HG03095 (cell line): Measurements from ENCODE around the gene RAD51B.

Experiments
- ATAC-seq: cut with Tn5 transposase; IDR thresholded peaks from one replicate; pipeline ENCODE4 v1.9.1; 2021; ENCODE audit warnings: moderate library complexity; ENCODE audit not compliant: unreplicated experiment

The RAD51B gene

DNA sequence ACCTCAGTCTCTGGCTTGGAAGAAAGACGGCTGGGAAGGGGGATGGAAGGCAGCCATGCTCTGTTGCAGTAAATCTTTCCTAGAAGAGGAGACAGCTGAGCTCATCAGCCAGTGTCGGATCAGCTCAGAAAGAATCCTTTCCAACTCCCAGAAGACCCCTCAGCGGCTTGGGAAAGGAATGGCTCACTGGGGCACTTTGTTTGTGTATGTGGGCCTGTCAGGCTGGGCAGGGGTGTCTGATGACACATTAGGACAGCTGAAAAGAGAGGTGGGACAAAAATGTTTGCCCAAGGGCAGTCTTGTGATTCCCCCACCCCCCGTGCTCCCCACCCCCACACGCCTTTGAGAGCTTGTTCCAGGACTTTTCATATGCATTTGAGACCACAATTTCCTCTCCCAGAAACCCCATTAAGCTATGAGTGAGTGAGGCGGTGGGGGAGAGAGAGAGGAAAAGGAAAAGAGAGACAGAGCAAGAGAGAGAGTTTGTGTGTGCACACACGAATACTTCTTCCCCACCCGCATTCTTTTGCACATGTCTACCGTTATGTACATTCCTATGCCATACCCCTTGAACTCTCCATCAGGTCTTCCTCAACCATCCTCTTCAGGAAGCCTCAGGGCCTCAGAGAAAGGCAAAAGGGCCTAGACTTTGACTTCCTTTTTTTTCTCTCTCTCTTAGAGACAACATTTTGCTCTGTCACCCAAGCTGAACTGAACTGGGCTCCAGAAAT, 774.4 kb downstream of the RAD51B start:
- no peak for ATAC-seq

DNA sequence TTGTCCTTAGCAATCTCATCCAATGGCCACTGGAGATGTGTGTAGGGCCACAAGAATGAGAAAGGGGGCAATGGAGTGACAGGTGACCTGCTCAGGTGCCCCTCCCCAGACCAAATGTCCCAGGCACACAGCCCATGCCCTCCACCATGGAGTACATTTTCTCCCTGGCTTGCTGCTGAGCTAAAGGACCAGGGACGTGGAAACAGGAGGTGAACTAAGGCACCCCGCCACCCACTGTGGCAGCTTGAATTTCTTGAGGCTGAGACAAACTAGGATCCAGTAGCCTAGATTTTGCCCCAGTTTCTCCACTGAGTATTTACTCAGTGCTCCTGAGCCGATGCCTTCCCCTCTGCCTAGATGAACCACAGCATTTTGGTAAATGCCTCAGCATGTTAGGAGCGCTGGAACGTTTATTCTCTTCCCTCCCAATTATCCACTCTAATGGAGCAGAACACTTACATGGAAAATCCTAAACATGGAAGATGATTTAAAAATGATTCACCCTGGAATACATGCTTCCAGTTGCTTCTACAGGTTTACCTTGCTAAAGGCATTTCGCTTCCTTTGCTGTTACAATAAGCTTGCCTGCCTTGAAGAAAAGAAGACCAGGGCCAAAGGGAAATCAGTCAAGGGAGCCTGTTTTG, 775.3 kb downstream of the RAD51B start:
- no peak for ATAC-seq

DNA sequence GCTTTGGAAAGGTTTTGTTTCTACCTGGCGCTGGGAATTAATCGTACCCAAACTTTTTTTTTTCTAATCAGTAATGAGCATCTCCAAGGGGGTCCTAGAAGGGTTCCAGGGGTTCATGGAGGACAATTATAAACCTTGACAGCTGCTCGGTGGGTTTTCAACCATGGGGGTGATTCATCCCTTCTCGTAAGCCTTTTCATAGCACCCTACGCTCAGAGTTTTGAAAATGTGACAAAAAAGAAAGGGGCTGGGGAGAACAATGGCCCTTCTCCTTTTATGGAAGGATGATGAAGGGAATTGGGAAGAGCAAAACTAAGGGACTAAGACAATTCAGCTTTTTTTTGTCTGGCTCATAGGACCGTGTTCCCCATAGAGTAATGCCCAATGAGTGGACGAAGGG, 776.6 kb downstream of the RAD51B start:
- ATAC-seq = no peak

DNA sequence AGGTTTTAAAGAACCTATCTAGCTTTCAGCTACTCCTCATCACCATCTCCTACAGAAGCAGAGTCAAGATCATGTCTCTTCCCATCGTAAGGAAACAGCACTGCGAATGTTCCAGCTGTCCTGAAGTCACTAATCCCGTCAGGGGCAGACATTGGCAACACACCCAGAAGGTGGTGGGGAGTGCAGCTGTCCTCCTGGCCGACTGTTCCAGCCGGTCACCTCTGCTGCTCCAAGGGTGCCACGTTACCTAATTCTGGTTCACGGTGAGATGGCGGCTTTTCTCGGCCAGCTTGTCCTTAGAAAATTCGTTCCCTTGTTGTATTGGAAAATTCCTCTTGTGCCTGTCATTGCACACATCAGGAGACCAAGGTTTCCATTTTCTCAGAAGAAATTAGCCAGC, 777.1 kb downstream of the RAD51B start:
- no peak for ATAC-seq

DNA sequence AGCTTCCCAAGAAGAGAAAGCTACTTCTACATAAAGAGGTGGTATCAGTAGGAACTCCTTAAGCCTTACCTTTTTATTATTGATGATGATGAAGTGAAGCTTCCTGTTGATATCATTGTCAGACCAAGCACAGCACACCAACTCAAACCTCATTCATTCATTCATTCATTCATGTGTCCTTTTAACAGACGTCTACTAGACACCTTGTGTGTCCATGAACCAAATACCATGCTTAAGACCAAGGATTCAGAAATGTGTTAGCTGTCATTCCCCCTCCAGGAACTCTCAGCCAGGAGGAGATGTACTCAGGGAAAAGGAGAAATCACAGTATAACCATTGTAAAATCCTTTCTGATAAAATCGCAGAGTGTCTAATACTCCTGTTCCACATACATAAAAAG, 778.5 kb downstream of the RAD51B start:
- no peak for ATAC-seq

DNA sequence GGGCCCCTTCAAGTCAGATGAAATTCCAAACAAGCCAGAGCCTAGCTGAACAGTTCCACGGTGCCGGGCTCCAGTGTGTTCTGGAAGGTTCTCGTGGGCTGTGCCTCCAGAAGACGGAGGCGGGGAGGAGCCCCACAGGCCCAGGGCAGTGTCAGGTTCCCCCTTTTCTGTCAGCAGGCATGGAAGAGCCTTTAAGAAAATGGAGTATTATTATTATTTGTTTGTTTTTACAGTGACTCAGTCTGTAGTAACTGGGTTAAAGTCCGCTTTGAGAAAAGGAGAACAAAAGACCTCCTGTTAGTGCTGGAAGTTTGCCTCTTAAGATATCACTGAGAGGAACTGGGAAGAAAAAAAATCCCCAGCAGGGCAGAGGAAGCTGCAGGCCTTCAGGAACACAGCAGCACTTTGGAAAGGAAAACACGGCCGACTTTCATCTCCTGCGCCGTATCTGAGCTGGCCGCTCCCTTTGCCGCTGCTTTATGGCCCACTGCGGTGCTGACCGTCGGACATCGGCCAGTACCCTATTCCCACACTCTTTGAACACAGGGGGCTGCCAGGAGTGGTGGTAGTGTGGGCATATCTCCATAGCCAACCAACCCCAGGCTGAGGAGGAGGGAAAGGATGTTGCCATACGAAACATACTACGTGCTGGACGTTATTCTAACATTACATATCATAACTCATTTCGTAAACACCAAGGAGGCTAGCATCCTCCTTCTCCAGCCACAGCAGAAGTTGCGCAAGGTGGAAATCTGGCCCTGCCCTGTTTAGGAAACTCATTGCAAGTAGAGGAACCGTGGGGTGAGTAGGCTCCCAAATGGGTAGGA, 779.3 kb downstream of the RAD51B start:
- ATAC-seq = no peak

DNA sequence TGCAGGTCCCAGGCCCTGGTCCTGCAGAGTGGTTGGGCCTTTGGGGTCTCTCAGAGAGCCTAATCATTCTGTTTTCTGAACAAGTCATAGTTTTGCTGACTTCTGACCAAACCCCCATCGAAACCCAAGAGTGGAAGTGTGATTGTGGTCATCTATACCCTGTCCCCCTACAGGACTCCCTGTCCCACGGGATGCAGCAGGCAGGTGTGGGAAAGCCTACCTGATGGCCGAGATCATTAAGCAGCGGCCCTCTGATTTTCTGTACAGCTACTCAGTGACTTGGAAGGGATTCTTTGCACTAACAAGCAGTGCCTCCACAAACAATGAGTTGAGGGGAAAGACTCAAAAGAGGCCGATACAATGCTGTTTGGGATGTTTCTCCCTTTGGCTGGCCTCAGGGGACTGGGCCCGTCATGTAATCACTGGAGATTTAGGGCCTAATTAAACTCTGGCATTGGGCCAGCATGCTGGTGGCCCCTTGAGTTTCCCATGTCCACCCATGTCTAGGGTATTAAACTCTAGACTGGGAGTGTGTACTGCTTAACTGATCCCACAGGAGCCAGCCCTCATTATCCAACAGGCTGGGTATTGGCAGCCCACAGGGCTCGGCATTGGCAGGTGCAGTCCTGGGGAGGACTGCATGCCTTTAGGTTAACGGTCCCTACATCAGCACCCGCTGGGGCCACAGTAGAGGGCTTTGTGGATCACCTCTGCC, 780.5 kb downstream of the RAD51B start:
- no peak for ATAC-seq

DNA sequence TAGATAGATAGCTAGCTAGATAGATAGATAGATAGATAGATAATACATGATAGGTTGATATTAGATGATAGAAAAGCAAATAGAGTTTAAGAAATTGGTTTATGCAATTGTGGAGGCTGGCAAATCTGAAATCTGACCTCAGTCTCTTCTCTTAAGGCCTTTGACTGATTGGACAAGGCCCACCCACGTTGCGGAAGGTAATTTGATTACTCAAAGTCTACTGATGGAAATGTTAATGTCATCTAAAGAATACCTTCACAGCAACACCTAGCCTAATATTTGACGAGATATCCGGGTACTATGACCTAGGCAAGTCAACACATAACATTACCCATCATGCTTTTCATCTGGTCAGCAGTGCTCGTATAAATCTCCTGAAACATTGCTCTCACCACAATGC, 782.9 kb downstream of the RAD51B start:
- no peak for ATAC-seq

DNA sequence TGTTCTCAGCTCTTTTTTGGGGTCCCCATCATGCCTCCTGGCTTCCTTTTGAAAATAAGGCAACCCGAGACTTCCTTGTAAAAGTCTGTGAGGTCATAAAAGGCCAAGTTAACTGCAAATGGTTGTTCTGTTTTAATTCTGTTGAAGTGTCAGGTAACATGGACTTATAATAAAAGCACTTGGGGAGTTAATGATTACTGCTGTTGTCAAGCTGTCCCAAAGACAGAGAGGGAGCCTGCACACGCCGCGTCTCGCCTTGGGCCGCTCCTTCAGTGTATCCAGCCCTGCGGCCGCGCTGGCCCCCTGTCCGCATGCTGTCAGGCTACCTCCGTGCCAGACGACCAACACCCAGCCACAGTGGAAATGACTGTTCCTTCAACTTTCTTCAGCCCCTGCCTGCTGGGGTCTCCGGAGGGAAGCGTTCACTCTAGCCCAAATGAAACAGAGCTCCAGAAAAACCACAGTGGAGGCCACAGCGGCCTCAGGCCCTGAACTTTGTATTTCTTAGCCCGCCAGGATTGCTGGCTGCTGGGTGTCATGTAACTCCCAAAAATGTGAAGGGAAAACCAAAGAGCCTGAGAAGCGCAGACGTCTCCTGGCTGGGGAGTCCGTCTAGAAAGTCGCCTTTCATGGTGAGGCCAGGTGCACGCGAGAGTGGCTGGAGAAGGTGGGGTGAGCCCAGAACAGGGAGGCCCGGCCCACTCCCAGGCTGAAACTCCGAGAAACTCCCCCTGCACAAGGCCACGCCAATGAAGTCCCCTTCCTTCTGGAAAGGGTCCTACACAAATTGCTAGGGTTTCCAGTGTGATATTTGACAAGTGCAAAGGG, 784.2 kb downstream of the RAD51B start:
- ATAC-seq = no peak

DNA sequence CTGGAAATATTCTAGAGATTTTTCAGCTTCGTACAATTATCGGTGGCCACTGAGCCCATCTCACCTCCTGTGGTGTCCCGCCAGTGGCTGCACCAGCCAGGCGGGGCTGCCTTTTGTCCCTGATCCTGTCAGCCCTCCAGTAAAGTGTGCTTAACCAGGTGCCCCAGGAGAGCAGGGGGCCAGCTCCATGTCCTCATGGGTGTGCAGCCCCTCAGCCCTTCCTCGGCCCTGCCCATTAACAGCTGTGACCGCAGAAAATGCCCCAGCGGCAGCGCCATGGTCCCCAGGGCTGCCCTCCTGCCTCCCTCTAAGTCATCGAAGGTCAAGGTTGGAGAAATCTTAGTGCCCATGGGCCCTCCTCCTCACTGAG, 784.8 kb downstream of the RAD51B start:
- ATAC-seq = no peak

DNA sequence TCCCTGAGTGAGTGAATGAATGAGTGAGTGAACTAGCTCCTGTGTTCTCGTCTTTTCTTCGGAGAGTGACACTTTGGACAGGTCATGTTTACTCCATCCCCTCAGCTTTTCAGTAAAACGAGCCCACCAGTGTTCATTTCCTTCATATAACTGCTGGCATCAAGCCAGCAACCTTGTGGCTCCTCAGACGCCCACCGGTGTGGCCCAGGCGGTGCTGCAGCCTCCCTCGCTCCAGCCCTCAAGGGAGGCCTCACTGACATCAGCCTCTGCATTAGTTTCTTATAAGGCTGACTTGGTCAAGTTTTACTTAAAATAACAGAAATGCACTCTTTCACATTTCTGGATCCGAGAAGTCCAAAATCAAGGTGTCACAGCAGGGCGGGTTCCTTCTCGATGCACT, 785.2 kb downstream of the RAD51B start:
- ATAC-seq = no peak

DNA sequence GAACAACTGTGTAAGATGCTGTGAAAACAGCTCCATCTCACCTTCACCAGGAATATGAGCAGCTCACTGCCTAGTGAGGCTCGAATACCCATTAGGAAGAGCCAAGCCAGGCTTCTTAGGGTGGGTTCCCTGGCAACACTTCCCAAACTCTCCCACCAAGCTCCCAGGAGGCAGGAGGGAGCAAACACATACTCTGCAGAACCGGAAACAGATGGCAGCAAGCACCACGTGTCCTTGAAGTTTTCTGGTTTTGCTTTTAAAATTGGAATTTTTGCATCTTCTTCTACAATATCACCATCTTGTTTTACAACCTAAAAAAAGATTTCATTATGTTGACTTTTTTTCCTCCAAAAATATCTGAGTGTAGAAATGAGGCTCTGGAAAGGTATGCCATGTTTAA, 786.6 kb downstream of the RAD51B start:
- no peak for ATAC-seq

DNA sequence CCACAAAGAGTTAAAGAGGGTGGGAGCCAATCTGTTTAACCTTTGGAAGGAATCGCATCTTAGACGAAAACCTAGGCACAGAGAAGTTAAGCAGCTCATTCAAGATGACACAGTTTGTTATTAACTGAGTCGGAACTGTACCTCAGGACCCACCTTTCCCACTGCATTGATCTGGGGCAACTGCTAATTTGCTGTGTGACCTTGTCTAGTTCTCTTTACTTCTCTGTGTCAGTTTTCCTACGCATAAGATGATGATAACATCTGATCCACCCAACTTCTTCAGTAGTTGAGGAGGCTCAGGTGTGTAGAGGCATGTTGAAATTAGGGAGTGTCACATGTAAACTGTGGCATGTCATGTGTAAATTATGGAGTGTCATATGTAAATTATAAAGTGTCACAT, 787.1 kb downstream of the RAD51B start:
- ATAC-seq = no peak

DNA sequence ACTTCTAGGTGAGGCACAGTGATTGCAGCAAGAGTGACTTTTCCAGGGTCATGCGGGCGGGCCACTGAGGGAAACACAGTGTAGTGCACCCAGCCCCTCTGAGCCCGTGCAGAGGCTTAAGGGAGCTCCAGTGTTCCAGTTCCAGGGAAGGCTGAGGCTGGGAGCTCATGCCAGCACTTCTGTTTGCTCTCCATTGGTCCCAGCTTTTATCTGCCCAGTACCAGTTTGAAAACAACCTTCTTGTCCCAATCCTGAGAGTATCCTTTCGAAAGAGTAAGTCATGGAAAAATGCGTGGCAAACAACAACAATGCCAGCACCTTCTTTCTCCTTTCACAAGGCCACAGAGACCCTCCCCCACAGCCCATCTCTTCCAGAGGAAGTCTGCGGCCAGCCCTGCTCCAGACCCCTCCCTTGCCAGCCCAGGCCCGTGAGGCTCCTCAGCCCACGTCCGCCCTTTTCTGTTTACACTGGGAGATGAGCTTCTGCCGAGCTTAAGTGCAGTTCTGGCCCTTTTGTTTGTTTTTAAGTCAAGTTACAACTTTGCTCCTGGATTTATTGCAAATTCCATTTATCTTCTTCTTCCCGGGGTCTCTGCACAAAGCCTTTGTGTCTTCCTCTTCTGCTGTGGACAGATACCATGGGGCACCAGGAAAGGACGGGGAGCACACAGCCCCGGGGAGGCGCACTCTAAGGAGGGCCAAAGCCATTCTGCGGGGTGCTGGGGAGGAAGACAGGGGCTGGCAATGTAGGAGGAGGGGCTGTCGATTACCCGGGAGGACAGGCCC, 787.7 kb downstream of the RAD51B start:
- no peak for ATAC-seq

DNA sequence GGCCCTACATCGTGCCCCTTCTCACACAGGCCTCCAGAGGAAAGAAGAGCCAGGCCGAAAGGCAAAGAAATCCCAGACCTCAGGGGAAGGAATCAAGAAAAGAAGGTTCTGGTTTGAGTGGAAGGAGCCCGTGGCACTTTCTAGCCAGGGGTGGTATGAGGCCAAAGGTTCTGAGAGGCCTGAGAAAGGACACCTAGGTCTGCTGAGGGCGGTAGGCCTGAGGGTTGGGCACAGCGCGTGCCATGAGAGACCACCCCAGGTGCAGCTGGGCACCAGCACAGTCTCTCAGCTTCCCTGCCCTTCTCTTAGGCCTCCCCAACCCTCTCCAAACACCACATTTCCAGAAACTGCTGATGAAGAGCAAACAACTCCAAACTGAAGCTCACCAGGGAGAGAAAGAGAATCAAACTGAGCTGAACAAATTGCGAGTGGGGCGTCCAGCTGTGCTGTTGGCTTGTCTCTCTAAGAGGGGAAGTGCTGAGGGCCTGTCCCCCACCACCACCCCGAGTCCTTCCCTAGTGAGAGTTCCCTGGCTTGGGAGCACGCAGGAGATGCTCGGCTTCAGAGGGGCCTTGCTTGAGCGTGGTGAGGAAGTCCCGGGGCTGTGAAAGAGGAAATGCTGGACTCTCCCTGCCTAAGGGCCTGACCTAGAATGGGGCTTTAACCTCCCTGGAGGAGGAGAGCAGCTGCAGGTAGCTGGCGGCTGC, 788.4 kb downstream of the RAD51B start:
- no peak for ATAC-seq

DNA sequence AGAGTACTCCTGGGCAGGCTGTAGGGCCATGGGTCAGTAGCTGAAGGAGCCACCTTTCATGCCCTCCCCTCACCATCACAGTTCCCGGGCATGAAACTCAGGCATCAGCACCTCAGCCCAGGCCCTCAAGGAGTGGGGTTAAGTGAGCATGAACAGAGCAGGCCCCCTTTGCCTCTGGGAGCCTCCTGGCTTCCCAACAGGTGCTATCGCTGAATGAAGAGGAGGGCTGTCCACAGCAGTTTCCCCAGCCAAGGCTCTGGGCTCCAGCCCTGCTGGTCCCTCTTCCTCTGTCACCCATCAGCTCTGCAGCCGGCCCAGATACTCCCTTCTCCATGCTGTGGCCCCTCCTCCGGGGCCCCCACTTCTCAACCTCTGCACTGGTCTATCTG, 789.0 kb downstream of the RAD51B start:
- ATAC-seq = no peak

DNA sequence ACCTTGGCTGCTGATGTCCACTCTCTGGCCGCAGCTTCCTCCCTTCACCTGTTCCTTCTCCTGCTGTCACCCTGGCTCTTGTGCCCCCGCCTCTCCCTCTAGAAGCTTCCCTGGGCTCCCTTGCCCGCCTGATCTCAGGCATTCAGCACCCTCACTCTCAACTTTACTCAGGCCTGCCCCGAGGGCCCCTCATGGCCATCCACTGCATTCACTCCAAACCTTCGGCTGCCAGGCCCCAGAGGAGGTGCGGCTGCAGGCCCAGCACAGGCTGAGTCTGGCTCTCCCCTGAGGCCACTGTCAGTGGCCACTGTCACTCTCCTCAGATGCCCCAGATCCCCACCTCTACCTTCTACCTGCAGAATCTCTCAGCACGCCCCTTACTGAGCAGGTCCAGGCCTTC, 789.4 kb downstream of the RAD51B start:
- no peak for ATAC-seq

DNA sequence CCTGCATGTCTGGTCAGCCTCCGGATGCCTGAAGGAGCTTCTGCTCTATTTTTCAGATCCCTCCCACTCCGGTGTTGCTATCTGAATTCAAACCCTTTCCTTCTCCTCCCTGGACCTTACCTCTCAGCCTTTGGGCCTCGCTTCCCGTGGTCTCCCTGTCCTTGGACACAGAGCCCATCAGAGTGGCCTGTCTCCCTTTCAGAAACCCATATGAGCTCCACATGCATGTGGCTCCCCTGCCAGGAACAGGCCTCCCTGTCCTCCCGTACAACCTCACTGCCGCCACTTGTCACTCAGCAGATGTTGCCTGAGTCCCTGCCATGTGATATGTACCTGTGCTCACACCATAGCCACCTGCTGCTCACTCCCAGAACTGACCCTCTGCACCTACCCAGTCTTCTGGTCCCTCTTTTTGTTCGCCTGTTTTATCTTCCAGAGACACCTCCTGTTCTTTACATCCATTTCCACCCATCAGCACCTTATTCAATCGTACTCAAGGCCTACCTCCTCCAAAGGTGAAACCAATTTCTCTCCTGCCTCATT, 790.7 kb downstream of the RAD51B start:
- no peak for ATAC-seq

DNA sequence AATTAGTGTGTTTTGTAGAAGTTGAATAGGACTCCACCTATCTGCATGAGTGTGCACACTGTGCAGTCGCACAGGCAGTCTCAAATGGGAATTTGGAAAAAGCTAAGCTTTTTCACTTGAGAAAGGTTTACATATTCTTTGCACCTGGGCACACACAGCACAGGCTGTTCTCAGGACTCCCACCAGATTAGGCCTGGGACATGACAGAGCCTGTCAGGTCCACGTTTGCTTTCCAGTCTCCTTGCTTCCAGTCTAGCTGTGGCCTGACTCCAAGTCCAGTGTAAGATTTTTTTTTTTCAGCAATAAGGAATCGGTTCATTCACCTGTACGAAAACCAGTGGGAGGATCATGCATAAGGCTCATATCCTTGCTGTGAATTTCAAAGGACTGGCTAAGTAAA, 792.0 kb downstream of the RAD51B start:
- ATAC-seq = no peak
